ENCODE results near the gene PARP11.

PARP11 gene

DNA sequence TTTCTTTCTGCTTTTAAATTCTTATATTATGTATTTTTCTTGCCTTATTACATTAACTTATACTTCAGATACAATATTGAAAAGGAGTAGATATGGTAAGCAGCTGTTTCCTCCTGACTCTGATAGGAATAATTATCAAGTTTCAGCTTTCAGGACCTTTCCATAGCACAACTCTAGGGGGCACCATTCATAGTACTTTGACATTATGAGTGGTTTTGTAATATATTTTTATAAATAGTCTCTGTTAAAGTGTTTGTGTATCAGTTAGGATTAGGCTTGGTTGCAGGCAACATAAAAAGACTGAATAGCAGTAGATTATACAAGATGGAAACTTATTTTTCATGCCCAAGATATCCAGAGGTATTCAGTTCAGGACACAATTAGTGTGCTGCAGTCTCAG is 27.9 kb upstream of the PARP11 start:
- H3K36me3 ChIP-seq (ENCODE audit: control insufficient read depth, insufficient read depth, low read length) = no peaks in the 10 kb centered on the region
- TF ChIP-seq, protein P1, sequence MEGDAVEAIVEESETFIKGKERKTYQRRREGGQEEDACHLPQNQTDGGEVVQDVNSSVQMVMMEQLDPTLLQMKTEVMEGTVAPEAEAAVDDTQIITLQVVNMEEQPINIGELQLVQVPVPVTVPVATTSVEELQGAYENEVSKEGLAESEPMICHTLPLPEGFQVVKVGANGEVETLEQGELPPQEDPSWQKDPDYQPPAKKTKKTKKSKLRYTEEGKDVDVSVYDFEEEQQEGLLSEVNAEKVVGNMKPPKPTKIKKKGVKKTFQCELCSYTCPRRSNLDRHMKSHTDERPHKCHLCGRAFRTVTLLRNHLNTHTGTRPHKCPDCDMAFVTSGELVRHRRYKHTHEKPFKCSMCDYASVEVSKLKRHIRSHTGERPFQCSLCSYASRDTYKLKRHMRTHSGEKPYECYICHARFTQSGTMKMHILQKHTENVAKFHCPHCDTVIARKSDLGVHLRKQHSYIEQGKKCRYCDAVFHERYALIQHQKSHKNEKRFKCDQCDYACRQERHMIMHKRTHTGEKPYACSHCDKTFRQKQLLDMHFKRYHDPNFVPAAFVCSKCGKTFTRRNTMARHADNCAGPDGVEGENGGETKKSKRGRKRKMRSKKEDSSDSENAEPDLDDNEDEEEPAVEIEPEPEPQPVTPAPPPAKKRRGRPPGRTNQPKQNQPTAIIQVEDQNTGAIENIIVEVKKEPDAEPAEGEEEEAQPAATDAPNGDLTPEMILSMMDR (IDR thresholded peaks at IDR 0.05; ENCODE audit: insufficient read depth, low read length, poor library complexity, severe bottlenecking) = no peak
- H3K4me3 ChIP-seq (replicated peaks; ENCODE audit: low read depth, low read length) = no peak overlapping the region
- no peak for DNase-seq (ENCODE audit: extremely low read depth, insufficient read length)
- H3K27me3 ChIP-seq (replicated peaks; ENCODE audit: control insufficient read depth, insufficient read depth, low read length) = no peaks in the 10 kb centered on the region; the same call in 1 of the 2 replicates

DNA sequence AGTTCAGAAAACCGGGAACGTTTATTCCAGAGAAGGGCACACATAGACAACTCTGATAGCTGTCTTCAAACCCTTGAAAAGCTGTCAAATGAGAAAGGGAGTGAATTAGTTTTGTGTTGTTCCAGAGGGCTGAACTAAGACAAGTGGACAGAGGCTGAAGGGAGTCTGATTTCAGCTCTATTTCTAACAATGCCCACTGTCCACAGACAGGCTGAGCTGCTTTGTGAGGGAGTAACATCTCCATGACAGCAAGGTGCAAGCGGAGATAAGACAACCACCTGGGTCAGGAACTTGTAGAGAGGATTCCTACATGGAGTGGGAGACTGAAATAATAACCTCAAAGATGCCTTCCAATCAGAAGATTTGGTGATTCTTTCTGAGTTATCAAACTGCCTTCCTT is 25.6 kb upstream of the PARP11 start:
- H3K36me3 ChIP-seq (ENCODE audit: control insufficient read depth, insufficient read depth, low read length) = no peaks in the 10 kb centered on the region
- no peak overlapping the region for H3K4me3 ChIP-seq (replicated peaks; ENCODE audit: low read depth, low read length)
- DNase-seq (ENCODE audit: extremely low read depth, insufficient read length) = no peak
- H3K27me3 ChIP-seq (replicated peaks; ENCODE audit: control insufficient read depth, insufficient read depth, low read length) = no peaks in the 10 kb centered on the region; the same call in none of the 2 replicates
- TF ChIP-seq, protein P1 (IDR thresholded peaks at IDR 0.05; ENCODE audit: insufficient read depth, low read length, poor library complexity, severe bottlenecking) = no peak

DNA sequence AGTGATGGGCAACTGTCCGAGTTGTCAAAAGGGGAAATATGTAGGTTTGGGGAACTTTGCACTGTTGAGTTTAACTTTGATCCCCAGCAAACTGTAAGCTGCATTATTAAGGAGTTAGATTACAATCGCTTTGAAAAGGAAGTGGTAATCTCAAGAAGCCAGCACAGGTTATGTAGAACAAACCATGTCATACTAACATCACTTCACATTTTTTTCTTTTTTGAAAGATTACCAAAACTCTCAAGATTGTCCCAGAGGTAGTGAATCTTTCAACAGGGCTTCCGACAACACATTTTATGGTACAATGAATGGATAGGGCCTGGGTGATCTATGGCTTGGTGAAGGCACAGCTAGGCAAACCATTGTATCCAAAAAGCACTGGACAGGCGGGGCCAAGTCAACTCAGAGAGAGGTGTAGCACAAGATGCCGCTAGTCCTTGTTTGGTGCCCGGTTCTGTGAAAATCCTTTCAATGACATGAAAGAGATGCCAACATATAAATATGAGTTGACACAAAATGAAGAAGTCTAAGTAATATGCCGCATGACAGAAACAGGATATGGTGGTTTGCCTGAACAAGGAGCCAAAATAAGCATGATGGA is 24.3 kb upstream of the PARP11 start:
- no peak for DNase-seq (ENCODE audit: extremely low read depth, insufficient read length)
- TF ChIP-seq, protein P1 (IDR thresholded peaks at IDR 0.05; ENCODE audit: insufficient read depth, low read length, poor library complexity, severe bottlenecking) = no peak
- Histone ChIP-seq H3K36me3 (ENCODE audit: control insufficient read depth, insufficient read depth, low read length) (no peaks in the 10 kb centered on the region), H3K4me3 (replicated peaks; ENCODE audit: low read depth, low read length) (no peak overlapping the region), H3K27me3 (replicated peaks; ENCODE audit: control insufficient read depth, insufficient read depth, low read length) (no peaks in the 10 kb centered on the region; the same call in none of the 2 replicates)

DNA sequence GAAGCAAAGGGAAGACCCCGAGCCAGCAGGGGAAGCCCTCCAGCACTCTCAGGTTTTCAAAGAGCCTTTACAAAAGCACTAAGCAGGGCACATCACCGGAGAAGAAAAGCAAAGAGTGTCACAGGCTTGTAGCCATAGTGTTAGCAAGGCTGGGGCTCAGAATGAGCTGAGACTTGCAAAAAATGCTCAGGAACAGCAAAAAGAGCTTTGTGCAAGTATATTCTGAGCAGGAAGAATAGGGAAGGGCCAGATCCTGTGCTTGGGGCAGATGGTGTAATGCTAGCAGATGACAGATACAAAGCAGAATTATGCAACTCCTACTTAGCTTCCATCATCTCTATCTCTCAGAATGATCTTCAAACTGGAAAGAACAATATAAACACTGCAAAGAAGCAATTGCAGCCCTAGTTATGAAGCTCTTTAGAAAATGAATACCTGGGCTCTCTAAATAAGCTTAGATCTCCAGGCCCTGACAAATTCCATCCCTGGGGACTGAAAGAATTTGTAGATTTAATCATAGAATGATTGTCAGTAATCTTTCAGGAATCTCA is 23.7 kb upstream of the PARP11 start:
- H3K4me3 ChIP-seq (replicated peaks; ENCODE audit: low read depth, low read length) = no peak overlapping the region
- H3K36me3 ChIP-seq (ENCODE audit: control insufficient read depth, insufficient read depth, low read length) = no peaks in the 10 kb centered on the region
- DNase-seq (ENCODE audit: extremely low read depth, insufficient read length) = no peak
- no peaks in the 10 kb centered on the region; the same call in none of the 2 replicates for H3K27me3 ChIP-seq (replicated peaks; ENCODE audit: control insufficient read depth, insufficient read depth, low read length)
- TF ChIP-seq, protein P1 (IDR thresholded peaks at IDR 0.05; ENCODE audit: insufficient read depth, low read length, poor library complexity, severe bottlenecking) = no peak

DNA sequence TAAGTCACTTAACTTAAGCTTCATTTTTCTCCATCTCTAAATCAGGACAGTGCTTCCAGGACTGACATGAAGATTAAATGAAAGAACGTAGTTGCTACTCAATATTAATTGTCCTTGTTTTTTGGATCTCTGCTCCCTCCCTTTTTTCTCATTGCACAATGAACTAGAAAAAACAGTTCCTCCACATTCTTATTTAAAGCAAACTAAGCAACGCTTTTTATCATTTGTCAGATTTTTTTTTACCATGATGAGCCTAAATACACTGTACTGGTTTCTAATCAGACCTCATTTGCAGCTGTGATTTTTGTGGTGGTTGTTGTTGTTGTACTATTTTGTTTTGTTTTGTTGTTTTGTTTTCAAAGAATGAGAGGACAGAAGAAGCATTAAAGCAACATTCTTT is 23.2 kb upstream of the PARP11 start:
- H3K36me3 ChIP-seq (ENCODE audit: control insufficient read depth, insufficient read depth, low read length) = no peaks in the 10 kb centered on the region
- TF ChIP-seq, protein P1 (IDR thresholded peaks at IDR 0.05; ENCODE audit: insufficient read depth, low read length, poor library complexity, severe bottlenecking) = no peak
- DNase-seq (ENCODE audit: extremely low read depth, insufficient read length) = no peak
- H3K4me3 ChIP-seq (replicated peaks; ENCODE audit: low read depth, low read length) = no peak overlapping the region
- no peaks in the 10 kb centered on the region; the same call in none of the 2 replicates for H3K27me3 ChIP-seq (replicated peaks; ENCODE audit: control insufficient read depth, insufficient read depth, low read length)
